ENCODE measurements around the gene ORC5.

The ORC5 gene

DNA sequence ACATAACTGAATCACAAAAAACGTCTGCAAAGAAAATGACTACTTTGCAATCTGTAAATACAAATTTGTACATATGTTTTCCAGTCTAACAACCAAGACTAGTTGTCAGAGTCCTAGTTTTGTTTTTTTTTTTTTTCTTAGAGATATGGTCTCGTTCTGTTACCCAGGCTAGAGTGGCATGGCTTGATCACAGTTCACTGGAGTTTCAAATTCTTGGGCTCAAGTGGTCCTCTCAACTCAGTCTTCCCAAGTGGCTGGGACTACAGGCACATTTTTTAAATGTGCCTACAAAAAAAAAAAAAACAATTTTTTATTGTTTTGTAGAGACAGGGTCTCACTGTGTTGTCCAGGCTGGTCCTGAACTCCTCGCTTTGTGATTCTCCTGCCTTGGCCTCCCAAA, 70.8 kb downstream of the ORC5 start:
- TF ChIP-seq TAF1 (IDR thresholded peaks at IDR 0.05; ENCODE audit: borderline replicate concordance, insufficient read depth, low read length): no peak
- TF ChIP-seq FOXP2 (optimal IDR thresholded peaks at IDR 0.05; ENCODE audit: borderline replicate concordance, extremely low read depth, extremely low read length, insufficient read depth): no peak
- TF ChIP-seq SIN3A (IDR thresholded peaks at IDR 0.05; ENCODE audit: borderline replicate concordance, insufficient read depth, low read length): no peak
- TF ChIP-seq, protein P1, sequence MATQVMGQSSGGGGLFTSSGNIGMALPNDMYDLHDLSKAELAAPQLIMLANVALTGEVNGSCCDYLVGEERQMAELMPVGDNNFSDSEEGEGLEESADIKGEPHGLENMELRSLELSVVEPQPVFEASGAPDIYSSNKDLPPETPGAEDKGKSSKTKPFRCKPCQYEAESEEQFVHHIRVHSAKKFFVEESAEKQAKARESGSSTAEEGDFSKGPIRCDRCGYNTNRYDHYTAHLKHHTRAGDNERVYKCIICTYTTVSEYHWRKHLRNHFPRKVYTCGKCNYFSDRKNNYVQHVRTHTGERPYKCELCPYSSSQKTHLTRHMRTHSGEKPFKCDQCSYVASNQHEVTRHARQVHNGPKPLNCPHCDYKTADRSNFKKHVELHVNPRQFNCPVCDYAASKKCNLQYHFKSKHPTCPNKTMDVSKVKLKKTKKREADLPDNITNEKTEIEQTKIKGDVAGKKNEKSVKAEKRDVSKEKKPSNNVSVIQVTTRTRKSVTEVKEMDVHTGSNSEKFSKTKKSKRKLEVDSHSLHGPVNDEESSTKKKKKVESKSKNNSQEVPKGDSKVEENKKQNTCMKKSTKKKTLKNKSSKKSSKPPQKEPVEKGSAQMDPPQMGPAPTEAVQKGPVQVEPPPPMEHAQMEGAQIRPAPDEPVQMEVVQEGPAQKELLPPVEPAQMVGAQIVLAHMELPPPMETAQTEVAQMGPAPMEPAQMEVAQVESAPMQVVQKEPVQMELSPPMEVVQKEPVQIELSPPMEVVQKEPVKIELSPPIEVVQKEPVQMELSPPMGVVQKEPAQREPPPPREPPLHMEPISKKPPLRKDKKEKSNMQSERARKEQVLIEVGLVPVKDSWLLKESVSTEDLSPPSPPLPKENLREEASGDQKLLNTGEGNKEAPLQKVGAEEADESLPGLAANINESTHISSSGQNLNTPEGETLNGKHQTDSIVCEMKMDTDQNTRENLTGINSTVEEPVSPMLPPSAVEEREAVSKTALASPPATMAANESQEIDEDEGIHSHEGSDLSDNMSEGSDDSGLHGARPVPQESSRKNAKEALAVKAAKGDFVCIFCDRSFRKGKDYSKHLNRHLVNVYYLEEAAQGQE (IDR thresholded peaks at IDR 0.05; ENCODE audit: insufficient read depth in 1 of 2, low read depth in 2 of 2, low read length in 2 of 2): no peak
- no peak for TF ChIP-seq POLR2AphosphoS5 (IDR thresholded peaks at IDR 0.05; ENCODE audit: low read depth, low read length)

DNA sequence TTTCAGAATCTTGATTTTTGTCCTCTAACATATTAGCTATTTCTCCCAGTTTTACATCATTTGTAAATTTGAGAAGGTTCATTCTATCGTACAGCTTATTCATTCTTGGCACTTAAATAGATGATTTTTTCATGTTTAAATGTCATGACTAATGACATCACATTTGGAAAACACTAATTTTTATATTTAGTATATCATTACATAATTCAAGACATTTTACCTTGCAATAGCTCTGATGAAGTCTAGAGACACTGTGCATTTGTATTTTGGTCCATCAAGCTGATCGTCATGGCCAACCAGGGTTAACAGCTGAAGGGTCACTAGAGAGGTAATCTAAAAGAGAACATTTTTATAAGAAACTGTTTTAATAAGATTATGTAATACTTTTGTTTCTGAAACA, 71.3 kb downstream of the ORC5 start:
- TF ChIP-seq, protein P1 (IDR thresholded peaks at IDR 0.05; ENCODE audit: insufficient read depth in 1 of 2, low read depth in 2 of 2, low read length in 2 of 2): no peak
- no peak for TF ChIP-seq TAF1 (IDR thresholded peaks at IDR 0.05; ENCODE audit: borderline replicate concordance, insufficient read depth, low read length)
- no peak for TF ChIP-seq FOXP2 (optimal IDR thresholded peaks at IDR 0.05; ENCODE audit: borderline replicate concordance, extremely low read depth, extremely low read length, insufficient read depth)
- no peak for TF ChIP-seq SIN3A (IDR thresholded peaks at IDR 0.05; ENCODE audit: borderline replicate concordance, insufficient read depth, low read length)
- TF ChIP-seq POLR2AphosphoS5 (IDR thresholded peaks at IDR 0.05; ENCODE audit: low read depth, low read length): no peak

DNA sequence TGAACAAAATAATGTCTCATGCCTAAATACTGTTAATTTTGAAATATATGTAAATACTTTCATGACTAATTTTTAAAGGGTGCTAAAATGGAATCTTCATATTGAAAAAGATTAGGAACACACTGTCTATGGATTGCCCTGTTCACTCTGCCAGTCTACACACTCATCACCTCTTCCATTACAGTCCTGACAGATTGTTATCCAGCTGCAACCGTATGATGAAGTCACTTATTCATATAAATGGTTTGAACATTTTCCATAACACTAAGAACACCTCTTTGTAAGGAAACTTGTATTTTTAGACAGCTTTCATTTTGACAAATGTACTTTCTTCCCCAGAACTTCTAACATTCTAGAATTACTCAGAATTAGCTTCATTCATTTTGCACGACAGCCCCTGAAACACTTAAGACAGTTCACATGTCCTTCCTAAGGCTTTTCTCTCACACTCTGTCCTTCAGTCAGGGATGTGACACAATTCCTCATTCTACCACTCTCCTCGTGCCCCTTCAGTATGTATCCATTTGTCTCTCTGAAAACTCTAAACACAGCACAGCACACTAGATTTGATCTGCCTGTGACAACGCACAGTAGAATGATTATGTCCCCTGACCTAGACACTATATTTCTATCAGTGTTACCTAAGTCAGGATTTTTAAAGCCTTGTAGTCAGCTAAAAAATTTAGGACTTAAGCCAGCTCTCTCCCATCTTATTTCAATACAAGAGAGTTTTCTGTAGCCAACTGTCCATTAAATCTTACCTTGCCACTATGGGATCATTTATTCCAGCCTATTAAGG, 71.9 kb downstream of the ORC5 start:
- no peak for TF ChIP-seq TAF1 (IDR thresholded peaks at IDR 0.05; ENCODE audit: borderline replicate concordance, insufficient read depth, low read length)
- TF ChIP-seq FOXP2 (optimal IDR thresholded peaks at IDR 0.05; ENCODE audit: borderline replicate concordance, extremely low read depth, extremely low read length, insufficient read depth): no peak
- no peak for TF ChIP-seq POLR2AphosphoS5 (IDR thresholded peaks at IDR 0.05; ENCODE audit: low read depth, low read length)

DNA sequence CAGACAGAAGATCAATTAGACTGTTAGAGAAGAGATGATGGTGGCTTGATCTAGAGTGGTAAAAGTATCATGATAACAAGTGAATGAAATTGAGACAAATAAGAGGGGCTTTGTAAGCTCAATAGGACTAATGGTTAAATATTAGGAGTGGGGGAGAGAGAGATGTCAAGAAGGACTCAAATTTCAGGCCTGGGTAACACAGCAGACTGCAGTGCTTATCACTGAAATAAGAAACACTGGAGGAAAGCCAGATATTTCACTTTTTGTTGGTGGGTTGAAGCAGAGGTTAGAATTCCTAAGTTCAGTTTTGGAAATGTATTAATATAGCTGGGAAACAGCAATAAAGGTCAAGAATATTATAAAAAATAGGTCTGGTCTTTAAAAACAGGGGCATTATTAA, 74.6 kb downstream of the ORC5 start:
- no peak for TF ChIP-seq SIN3A (IDR thresholded peaks at IDR 0.05; ENCODE audit: borderline replicate concordance, insufficient read depth, low read length)
- no peak for TF ChIP-seq POLR2AphosphoS5 (IDR thresholded peaks at IDR 0.05; ENCODE audit: low read depth, low read length)
- TF ChIP-seq, protein P1 (IDR thresholded peaks at IDR 0.05; ENCODE audit: insufficient read depth in 1 of 2, low read depth in 2 of 2, low read length in 2 of 2): no peak
- no peak for TF ChIP-seq FOXP2 (optimal IDR thresholded peaks at IDR 0.05; ENCODE audit: borderline replicate concordance, extremely low read depth, extremely low read length, insufficient read depth)
- no peak for TF ChIP-seq TAF1 (IDR thresholded peaks at IDR 0.05; ENCODE audit: borderline replicate concordance, insufficient read depth, low read length)

DNA sequence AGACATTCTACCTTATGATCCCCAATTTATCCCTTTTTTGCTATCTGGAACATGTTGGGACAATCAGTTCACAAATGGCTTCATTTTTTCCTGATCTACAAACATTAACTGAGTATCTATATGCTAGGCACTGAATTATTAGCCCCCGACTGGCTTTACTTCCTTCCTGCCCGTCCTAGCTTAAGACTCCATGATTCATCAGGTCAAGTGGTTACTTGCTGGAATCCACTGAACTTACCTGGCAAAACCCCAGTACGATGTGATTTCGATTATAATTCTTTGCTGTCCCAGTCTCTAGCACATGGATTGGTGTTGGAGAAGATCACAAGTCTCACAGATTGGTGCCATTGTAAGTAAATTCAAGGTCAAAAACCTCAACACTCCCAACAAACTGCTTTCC, 77.1 kb downstream of the ORC5 start:
- TF ChIP-seq FOXP2 (optimal IDR thresholded peaks at IDR 0.05; ENCODE audit: borderline replicate concordance, extremely low read depth, extremely low read length, insufficient read depth): no peak
- TF ChIP-seq POLR2AphosphoS5 (IDR thresholded peaks at IDR 0.05; ENCODE audit: low read depth, low read length): no peak
- TF ChIP-seq, protein P1 (IDR thresholded peaks at IDR 0.05; ENCODE audit: insufficient read depth in 1 of 2, low read depth in 2 of 2, low read length in 2 of 2): no peak
- no peak for TF ChIP-seq TAF1 (IDR thresholded peaks at IDR 0.05; ENCODE audit: borderline replicate concordance, insufficient read depth, low read length)
- no peak for TF ChIP-seq SIN3A (IDR thresholded peaks at IDR 0.05; ENCODE audit: borderline replicate concordance, insufficient read depth, low read length)

Measured in PFSK-1 (cell line).